Hepatocyte (in vitro differentiated cells): ENCODE measurements around the gene MRPL2.

Experiments used
- EZH2 ChIP-seq: fragments of 200-600 bp; sonication (generic); IDR thresholded peaks from 2 replicates; pipeline ENCODE4 v1.6.1; 2016; ENCODE audit warnings: antibody characterized with exemption, mild to moderate bottlenecking, borderline replicate concordance
- EZH2phosphoT487 ChIP-seq: fragments of 200-600 bp; sonication (generic); IDR thresholded peaks from one replicate; pipeline ENCODE4 v1.6.1; 2018; ENCODE audit warnings: antibody characterized with exemption, mild to moderate bottlenecking, low read depth, moderate library complexity; ENCODE audit not compliant: unreplicated experiment, severe bottlenecking
- TF ChIP-seq, protein P1 (sequence below): fragments of 200-600 bp; sonication (generic); IDR thresholded peaks from 2 replicates; pipeline ENCODE4 v1.5.1; 2016; ENCODE audit warnings: antibody characterized with exemption, mild to moderate bottlenecking; ENCODE audit not compliant: poor library complexity

DNA sequence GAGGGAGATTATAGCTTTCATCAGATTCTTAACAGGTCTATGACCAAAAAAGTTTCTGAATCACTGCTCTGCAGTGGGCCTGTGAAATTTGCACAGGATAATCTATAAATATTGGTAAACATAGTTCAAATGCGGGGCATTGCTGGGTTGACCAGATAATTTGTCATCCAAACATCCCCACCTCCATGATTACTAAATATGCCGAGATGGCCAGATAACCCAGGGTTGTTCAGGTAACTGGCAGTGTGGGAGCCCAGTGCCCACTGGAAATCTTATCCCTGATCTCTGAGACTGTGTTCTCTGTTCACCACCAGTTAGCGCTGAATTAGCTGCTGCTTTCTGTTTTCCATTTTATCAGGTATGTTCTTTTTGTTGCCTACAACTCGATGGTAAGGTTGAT lies 38.3 kb upstream of the MRPL2 start:
- TF ChIP-seq, protein P1, sequence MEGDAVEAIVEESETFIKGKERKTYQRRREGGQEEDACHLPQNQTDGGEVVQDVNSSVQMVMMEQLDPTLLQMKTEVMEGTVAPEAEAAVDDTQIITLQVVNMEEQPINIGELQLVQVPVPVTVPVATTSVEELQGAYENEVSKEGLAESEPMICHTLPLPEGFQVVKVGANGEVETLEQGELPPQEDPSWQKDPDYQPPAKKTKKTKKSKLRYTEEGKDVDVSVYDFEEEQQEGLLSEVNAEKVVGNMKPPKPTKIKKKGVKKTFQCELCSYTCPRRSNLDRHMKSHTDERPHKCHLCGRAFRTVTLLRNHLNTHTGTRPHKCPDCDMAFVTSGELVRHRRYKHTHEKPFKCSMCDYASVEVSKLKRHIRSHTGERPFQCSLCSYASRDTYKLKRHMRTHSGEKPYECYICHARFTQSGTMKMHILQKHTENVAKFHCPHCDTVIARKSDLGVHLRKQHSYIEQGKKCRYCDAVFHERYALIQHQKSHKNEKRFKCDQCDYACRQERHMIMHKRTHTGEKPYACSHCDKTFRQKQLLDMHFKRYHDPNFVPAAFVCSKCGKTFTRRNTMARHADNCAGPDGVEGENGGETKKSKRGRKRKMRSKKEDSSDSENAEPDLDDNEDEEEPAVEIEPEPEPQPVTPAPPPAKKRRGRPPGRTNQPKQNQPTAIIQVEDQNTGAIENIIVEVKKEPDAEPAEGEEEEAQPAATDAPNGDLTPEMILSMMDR, result no peak
- TF ChIP-seq EZH2, result no peak
- no peak for TF ChIP-seq EZH2phosphoT487
